ENCODE results near the gene ARMH4.

Gene ARMH4

GRCh38 chr14:58118097-58118815, 33.8 kb downstream of the ARMH4 start:
- TF ChIP-seq EZH2 (IDR thresholded peaks at IDR 0.05; ENCODE audit: borderline replicate concordance, low read depth, low read length, severe bottlenecking) = no peak
- TF ChIP-seq, protein P1, sequence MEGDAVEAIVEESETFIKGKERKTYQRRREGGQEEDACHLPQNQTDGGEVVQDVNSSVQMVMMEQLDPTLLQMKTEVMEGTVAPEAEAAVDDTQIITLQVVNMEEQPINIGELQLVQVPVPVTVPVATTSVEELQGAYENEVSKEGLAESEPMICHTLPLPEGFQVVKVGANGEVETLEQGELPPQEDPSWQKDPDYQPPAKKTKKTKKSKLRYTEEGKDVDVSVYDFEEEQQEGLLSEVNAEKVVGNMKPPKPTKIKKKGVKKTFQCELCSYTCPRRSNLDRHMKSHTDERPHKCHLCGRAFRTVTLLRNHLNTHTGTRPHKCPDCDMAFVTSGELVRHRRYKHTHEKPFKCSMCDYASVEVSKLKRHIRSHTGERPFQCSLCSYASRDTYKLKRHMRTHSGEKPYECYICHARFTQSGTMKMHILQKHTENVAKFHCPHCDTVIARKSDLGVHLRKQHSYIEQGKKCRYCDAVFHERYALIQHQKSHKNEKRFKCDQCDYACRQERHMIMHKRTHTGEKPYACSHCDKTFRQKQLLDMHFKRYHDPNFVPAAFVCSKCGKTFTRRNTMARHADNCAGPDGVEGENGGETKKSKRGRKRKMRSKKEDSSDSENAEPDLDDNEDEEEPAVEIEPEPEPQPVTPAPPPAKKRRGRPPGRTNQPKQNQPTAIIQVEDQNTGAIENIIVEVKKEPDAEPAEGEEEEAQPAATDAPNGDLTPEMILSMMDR (IDR thresholded peaks at IDR 0.05; ENCODE audit: borderline replicate concordance, extremely low read depth, low read length, poor library complexity, severe bottlenecking) = no peak
- no peaks in the 10 kb centered on the region for H3K9me3 ChIP-seq (ENCODE audit: insufficient read depth, low read length, severe bottlenecking)
- H2AFZ ChIP-seq (ENCODE audit: low read depth, low read length) = no peak overlapping the region
- H3K4me3 ChIP-seq (ENCODE audit: low read depth in 1 of 2, low read length in 2 of 2) = no peak overlapping the region
- no peak overlapping the region for H3K27ac ChIP-seq (ENCODE audit: low read length)
- H3K79me2 ChIP-seq (ENCODE audit: insufficient read depth, low read length) = no peaks in the 10 kb centered on the region
- no peaks in the 10 kb centered on the region for H3K36me3 ChIP-seq (ENCODE audit: insufficient read depth, low read length)
- H3K4me1 ChIP-seq (ENCODE audit: insufficient read depth, low read length) = no peaks in the 10 kb centered on the region
- H3K27me3 ChIP-seq (ENCODE audit: insufficient read depth, low read length, poor library complexity) = peaks cover 9% of the 10 kb centered on the region
- no peak overlapping the region for H3K9ac ChIP-seq (ENCODE audit: low read depth, low read length)
- no peak for ATAC-seq (ENCODE audit: insufficient read depth, low read depth)
- H4K20me1 ChIP-seq (ENCODE audit: insufficient read depth, low read length) = no peaks in the 10 kb centered on the region
- H3K4me2 ChIP-seq (ENCODE audit: insufficient read depth, low read length) = no peak overlapping the region
- no peak for DNase-seq

GRCh38 chr14:58109744-58110143, 42.3 kb downstream of the ARMH4 start:
- Histone ChIP-seq H3K4me2 (ENCODE audit: insufficient read depth, low read length) (no peak overlapping the region), H3K27ac (ENCODE audit: low read length) (no peak overlapping the region), H3K27me3 (ENCODE audit: insufficient read depth, low read length, poor library complexity) (peaks cover 18% of the 10 kb centered on the region), H2AFZ (ENCODE audit: low read depth, low read length) (no peak overlapping the region), H3K36me3 (ENCODE audit: insufficient read depth, low read length) (no peaks in the 10 kb centered on the region), H3K9ac (ENCODE audit: low read depth, low read length) (no peak overlapping the region), H4K20me1 (ENCODE audit: insufficient read depth, low read length) (no peaks in the 10 kb centered on the region), H3K4me3 (ENCODE audit: low read depth in 1 of 2, low read length in 2 of 2) (no peak overlapping the region), H3K9me3 (ENCODE audit: insufficient read depth, low read length, severe bottlenecking) (no peaks in the 10 kb centered on the region), H3K4me1 (ENCODE audit: insufficient read depth, low read length) (no peaks in the 10 kb centered on the region), H3K79me2 (ENCODE audit: insufficient read depth, low read length) (no peaks in the 10 kb centered on the region)
- DNase-seq = no peak
- ATAC-seq (ENCODE audit: insufficient read depth, low read depth) = no peak
- TF ChIP-seq EZH2 (IDR thresholded peaks at IDR 0.05; ENCODE audit: borderline replicate concordance, low read depth, low read length, severe bottlenecking) = no peak
- TF ChIP-seq, protein P1 (IDR thresholded peaks at IDR 0.05; ENCODE audit: borderline replicate concordance, extremely low read depth, low read length, poor library complexity, severe bottlenecking) = no peak

DNA sequence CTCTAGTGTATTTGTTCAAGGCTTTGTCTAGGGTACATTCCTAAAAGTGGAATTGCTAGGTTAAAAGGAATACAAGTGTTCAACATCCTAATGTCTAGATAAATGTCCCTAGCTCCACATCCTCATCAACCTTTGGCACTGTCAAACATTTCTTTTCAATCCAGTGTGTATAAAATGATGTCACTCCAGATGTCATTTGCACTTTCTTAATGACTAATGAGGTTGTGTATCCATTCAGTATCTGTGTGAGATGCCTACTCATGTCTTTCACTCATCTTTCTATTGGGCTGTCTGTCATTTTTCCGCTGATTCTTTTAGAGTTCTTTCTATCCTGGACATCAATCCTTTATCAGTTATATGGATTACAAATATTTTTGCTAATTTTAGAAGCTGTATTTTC, 43.3 kb downstream of the ARMH4 start:
- H3K9ac ChIP-seq (ENCODE audit: low read depth, low read length) = no peak overlapping the region
- no peak for ATAC-seq (ENCODE audit: insufficient read depth, low read depth)
- H3K4me2 ChIP-seq (ENCODE audit: insufficient read depth, low read length) = no peak overlapping the region
- H3K27me3 ChIP-seq (ENCODE audit: insufficient read depth, low read length, poor library complexity) = peaks cover 13% of the 10 kb centered on the region
- TF ChIP-seq EZH2 (IDR thresholded peaks at IDR 0.05; ENCODE audit: borderline replicate concordance, low read depth, low read length, severe bottlenecking) = no peak
- TF ChIP-seq, protein P1 (IDR thresholded peaks at IDR 0.05; ENCODE audit: borderline replicate concordance, extremely low read depth, low read length, poor library complexity, severe bottlenecking) = no peak
- H3K27ac ChIP-seq (ENCODE audit: low read length) = no peak overlapping the region
- H3K79me2 ChIP-seq (ENCODE audit: insufficient read depth, low read length) = no peaks in the 10 kb centered on the region
- no peaks in the 10 kb centered on the region for H3K4me1 ChIP-seq (ENCODE audit: insufficient read depth, low read length)
- H3K4me3 ChIP-seq (ENCODE audit: low read depth in 1 of 2, low read length in 2 of 2) = no peak overlapping the region
- H3K36me3 ChIP-seq (ENCODE audit: insufficient read depth, low read length) = no peaks in the 10 kb centered on the region
- H2AFZ ChIP-seq (ENCODE audit: low read depth, low read length) = no peak overlapping the region
- no peaks in the 10 kb centered on the region for H3K9me3 ChIP-seq (ENCODE audit: insufficient read depth, low read length, severe bottlenecking)
- no peak for DNase-seq
- H4K20me1 ChIP-seq (ENCODE audit: insufficient read depth, low read length) = no peaks in the 10 kb centered on the region

All from DND-41 (cell line).